ENCODE measurements around the gene GDI1. TPM values are rescaled to one million over a fixed set of nuclear protein-coding genes. Genes with fewer than 3 reads are reported as not detected.

Gene GDI1
- total RNA-seq, 1 experiment from 2014 or later, result 137 TPM

GRCh38 chrX:154464806-154465365 lies 27.9 kb downstream of the GDI1 start:
- no peak for DNase-seq (ENCODE audit: low spot score)
- Histone ChIP-seq H3K9me3 (ENCODE audit: low read depth, low read length, poor library complexity, severe bottlenecking) (no peaks in the 10 kb centered on the region), H3K27ac (ENCODE audit: low read depth, low read length, poor library complexity, severe bottlenecking) (no peak overlapping the region), H3K4me3 (ENCODE audit: low read depth, low read length, poor library complexity, severe bottlenecking) (no peak overlapping the region), H3K36me3 (ENCODE audit: insufficient read depth, low read length, poor library complexity, severe bottlenecking) (peaks cover 10% of the 10 kb centered on the region), H3K4me1 (ENCODE audit: insufficient read depth, low read length, poor library complexity, severe bottlenecking) (no peaks in the 10 kb centered on the region), H3K27me3 (replicated peaks; ENCODE audit: insufficient read depth, low read depth, low read length, poor library complexity) (no peaks in the 10 kb centered on the region)
- no TSS peak for BruUV-seq (replicated peaks)
- intact Hi-C loops (cut with micrococcal nuclease; ENCODE audit: unreplicated experiment), result no loop called here
- POLR2A ChIA-PET (ENCODE audit: low non-redundant PET), result no interaction called here
- TF ChIP-seq CTCF (conservative IDR thresholded peaks at IDR 0.05; ENCODE audit: low read depth, low read length) (no peak), EZH2 (IDR thresholded peaks at IDR 0.05; ENCODE audit: borderline replicate concordance, low read depth, low read length, poor library complexity, severe bottlenecking) (no peak)
- CTCF ChIA-PET, result no interaction called here

GRCh38 chrX:154465601-154466000 lies 28.6 kb downstream of the GDI1 start:
- no peaks in the 10 kb centered on the region for H3K27me3 ChIP-seq (replicated peaks; ENCODE audit: insufficient read depth, low read depth, low read length, poor library complexity)
- H3K36me3 ChIP-seq (ENCODE audit: insufficient read depth, low read length, poor library complexity, severe bottlenecking), result peaks cover 10% of the 10 kb centered on the region
- ChIA-PET CTCF (no interaction called here), POLR2A (ENCODE audit: low non-redundant PET) (no interaction called here)
- no peak for DNase-seq (ENCODE audit: low spot score)
- H3K27ac ChIP-seq (ENCODE audit: low read depth, low read length, poor library complexity, severe bottlenecking), result no peak overlapping the region
- intact Hi-C loops (cut with micrococcal nuclease; ENCODE audit: unreplicated experiment), result no loop called here
- no peak overlapping the region for H3K4me3 ChIP-seq (ENCODE audit: low read depth, low read length, poor library complexity, severe bottlenecking)
- H3K9me3 ChIP-seq (ENCODE audit: low read depth, low read length, poor library complexity, severe bottlenecking), result no peaks in the 10 kb centered on the region
- no peak for TF ChIP-seq CTCF (conservative IDR thresholded peaks at IDR 0.05; ENCODE audit: low read depth, low read length)
- no peak for TF ChIP-seq EZH2 (IDR thresholded peaks at IDR 0.05; ENCODE audit: borderline replicate concordance, low read depth, low read length, poor library complexity, severe bottlenecking)
- no peaks in the 10 kb centered on the region for H3K4me1 ChIP-seq (ENCODE audit: insufficient read depth, low read length, poor library complexity, severe bottlenecking)
- BruUV-seq (replicated peaks), result no TSS peak

- peaks cover 10% of the 10 kb centered on the region for H3K36me3 ChIP-seq (ENCODE audit: insufficient read depth, low read length, poor library complexity, severe bottlenecking)
- TF ChIP-seq CTCF (conservative IDR thresholded peaks at IDR 0.05; ENCODE audit: low read depth, low read length) (no peak), EZH2 (IDR thresholded peaks at IDR 0.05; ENCODE audit: borderline replicate concordance, low read depth, low read length, poor library complexity, severe bottlenecking) (no peak)
- no peaks in the 10 kb centered on the region for H3K4me1 ChIP-seq (ENCODE audit: insufficient read depth, low read length, poor library complexity, severe bottlenecking)
- no TSS peak for BruUV-seq (replicated peaks)
- H3K27me3 ChIP-seq (replicated peaks; ENCODE audit: insufficient read depth, low read depth, low read length, poor library complexity), result no peaks in the 10 kb centered on the region
- no peak overlapping the region for H3K27ac ChIP-seq (ENCODE audit: low read depth, low read length, poor library complexity, severe bottlenecking)
- no peaks in the 10 kb centered on the region for H3K9me3 ChIP-seq (ENCODE audit: low read depth, low read length, poor library complexity, severe bottlenecking)
- intact Hi-C loops (cut with micrococcal nuclease; ENCODE audit: unreplicated experiment), result no loop called here
- H3K4me3 ChIP-seq (ENCODE audit: low read depth, low read length, poor library complexity, severe bottlenecking), result no peak overlapping the region
- CTCF ChIA-PET, result no interaction called here
- POLR2A ChIA-PET (ENCODE audit: low non-redundant PET), result no interaction called here
- DNase-seq (ENCODE audit: low spot score), result no peak
Measured at GRCh38 chrX:154466036-154466435, 29.1 kb downstream of the GDI1 start.

All from A673 (cell line).